Naive thymus-derived CD8-positive, alpha-beta T cell (primary cell): ENCODE measurements around the gene SERINC2. TPM values are rescaled to one million over a fixed set of nuclear protein-coding genes. Genes with fewer than 3 reads are reported as not detected.
"Not testable (repeated sequence)": the region's sequence is repeated elsewhere in the genome, so short reads cannot be mapped to it uniquely, and the experiment has no call there.

ENCODE experiments used
- ATAC-seq, 2 donors: fragments of 150-1000 bp; cut with Tn5 transposase in 1 of 2; sonication (Bioruptor Pico), chemical (Tn5 transposase) in 1 of 2; 1 replicate in 1 of 2; 2 replicates in 1 of 2; pipeline ENCODE4 v1.10.0; 2021; ENCODE audit warnings: mild to moderate bottlenecking in 2 of 2, moderate library complexity in 2 of 2
- POLR2A ChIA-PET: fragments of 350-600 bp; sonication (Branson Sonifier 250); formaldehyde crosslinking; loops from one replicate; lab custom pipeline; 2021; ENCODE audit warnings: antibody characterized with exemption; lab: Charles Lee
- DNase-seq, 10 donors: peaks; one replicate each; pipeline versions ENCODE4 v3.0.0 to v3.0.0-alpha.2; 2020 to 2022
- H3K27ac Mint-ChIP-seq, 10 donors: one replicate each; pipeline ENCODE4 v1.8.0; 2020 to 2022; ENCODE audit warnings: mild to moderate bottlenecking in 10 of 10, mixed read lengths in 10 of 10, moderate library complexity in 4 of 10, inconsistent platforms in 1 of 10
- H3K27me3 Mint-ChIP-seq, 5 donors: one replicate each; pipeline ENCODE4 v1.8.0; 2021 to 2022; ENCODE audit warnings: mixed read lengths in 5 of 5
- H3K36me3 Mint-ChIP-seq, 3 donors: one replicate each; pipeline ENCODE4 v1.8.0; 2020 to 2022; ENCODE audit warnings: mixed read lengths in 3 of 3, mild to moderate bottlenecking in 2 of 3, inconsistent platforms in 1 of 3
- H3K4me1 Mint-ChIP-seq, 4 donors: one replicate each; pipeline ENCODE4 v1.8.0; 2021 to 2022; ENCODE audit warnings: mixed read lengths in 4 of 4
- H3K4me3 Mint-ChIP-seq, 10 donors: one replicate each; pipeline ENCODE4 v1.8.0; 2020 to 2022; ENCODE audit warnings: mild to moderate bottlenecking in 10 of 10, mixed read lengths in 10 of 10, moderate library complexity in 6 of 10, inconsistent platforms in 1 of 10
- H3K9me3 Mint-ChIP-seq, 9 donors: one replicate each; pipeline ENCODE4 v1.8.0; 2020 to 2022; ENCODE audit warnings: mixed read lengths in 9 of 9, mild to moderate bottlenecking in 3 of 9, inconsistent platforms in 1 of 9, moderate library complexity in 1 of 9
- polyA plus RNA-seq, 3 donors: library from polyadenylated mRNA; unstranded; fragments of 300-500 nt; fragmentation: Illumina TruSeq; gene quantifications; one replicate each; pipeline ENCODE4 v1.2.3, GENCODE V29; 2021
- total RNA-seq, 8 experiments: library from RNA in 2 of 8; stranded (reverse) in 2 of 8; gene quantifications; one replicate each; pipeline ENCODE4 v1.2.3 and lab custom pipeline; 2021 to 2026

The SERINC2 gene
- total and polyA plus RNA-seq, 5 experiments from 2014 or later: not detected

- Mint-ChIP-seq H3K9me3 (no peaks in the 10 kb centered on the region), H3K27ac (peak overlapping the region in 2 of 10 donors; percentile 31 to 83), H3K4me1 (peaks cover 4 to 17% (median 7%) of the 10 kb centered on the region in 4 donors), H3K27me3 (peaks cover 9 to 40% (median 21%) of the 10 kb centered on the region in 5 donors), H3K4me3 (no peak overlapping the region), H3K36me3 (no peaks in the 10 kb centered on the region)
- POLR2A ChIA-PET: no interaction called here
- peak; percentile 59 to 68 for ATAC-seq
- peak; percentile 27 to 75 (median 53) for DNase-seq
Measured at GRCh38 chr1:31422505-31423319, 9.7 kb downstream of the SERINC2 start.

- Mint-ChIP-seq H3K27ac (peak overlapping the region in 1 of 10 donors; percentile 33), H3K36me3 (no peaks in the 10 kb centered on the region), H3K4me1 (peaks cover 4 to 17% (median 8%) of the 10 kb centered on the region in 4 donors), H3K27me3 (peaks cover 9 to 41% (median 26%) of the 10 kb centered on the region in 5 donors), H3K4me3 (peak overlapping the region in 1 of 10 donors; percentile 42), H3K9me3 (no peaks in the 10 kb centered on the region)
- ATAC-seq (peak; percentile 22 to 35), DNase-seq (peak in 1 of 10 donors; percentile 27)
- POLR2A ChIA-PET: no interaction called here
Measured at GRCh38 chr1:31423418-31423947, 10.5 kb downstream of the SERINC2 start.

- Mint-ChIP-seq H3K9me3 (no peaks in the 10 kb centered on the region), H3K36me3 (no peaks in the 10 kb centered on the region), H3K4me3 (no peak overlapping the region), H3K27ac (no peak overlapping the region), H3K4me1 (peaks cover 4 to 17% (median 8%) of the 10 kb centered on the region in 4 donors), H3K27me3 (peaks cover 9 to 44% (median 26%) of the 10 kb centered on the region in 5 donors)
- POLR2A ChIA-PET: no interaction called here
- no peak for DNase-seq
- no peak for ATAC-seq
Measured at GRCh38 chr1:31424568-31424967, 11.6 kb downstream of the SERINC2 start.

- Mint-ChIP-seq H3K9me3 (no peaks in the 10 kb centered on the region), H3K36me3 (no peaks in the 10 kb centered on the region), H3K27ac (no peak overlapping the region), H3K27me3 (peaks cover 9 to 44% (median 26%) of the 10 kb centered on the region in 5 donors), H3K4me1 (peaks cover 4 to 17% (median 8%) of the 10 kb centered on the region in 4 donors), H3K4me3 (no peak overlapping the region)
- ATAC-seq (no peak), DNase-seq (no peak)
- POLR2A ChIA-PET: no interaction called here
Measured at GRCh38 chr1:31425301-31426081, 12.5 kb downstream of the SERINC2 start.

GRCh38 chr1:31426249-31426922 lies 13.4 kb downstream of the SERINC2 start:
- H3K36me3 Mint-ChIP-seq: no peaks in the 10 kb centered on the region
- POLR2A ChIA-PET: no interaction called here
- DNase-seq: no peak
- peaks cover 4 to 17% (median 8%) of the 10 kb centered on the region in 4 donors for H3K4me1 Mint-ChIP-seq
- peaks cover 5 to 44% (median 26%) of the 10 kb centered on the region in 5 donors for H3K27me3 Mint-ChIP-seq
- H3K9me3 Mint-ChIP-seq: no peaks in the 10 kb centered on the region
- no peak for ATAC-seq
- H3K4me3 Mint-ChIP-seq: no peak overlapping the region
- H3K27ac Mint-ChIP-seq: no peak overlapping the region

- Mint-ChIP-seq H3K4me1 (peaks cover 4 to 17% (median 8%) of the 10 kb centered on the region in 4 donors), H3K27me3 (peaks cover 5 to 42% (median 26%) of the 10 kb centered on the region in 5 donors), H3K27ac (no peak overlapping the region), H3K4me3 (no peak overlapping the region), H3K9me3 (no peaks in the 10 kb centered on the region), H3K36me3 (no peaks in the 10 kb centered on the region)
- no peak for DNase-seq
- ATAC-seq: no peak
- POLR2A ChIA-PET: interaction anchor here (0.7 kb wide), 1 partner anchor 682 kb away, joined by 5 read pairs; no protein-coding TSS in a partner anchor
Measured at GRCh38 chr1:31427322-31427721, 14.3 kb downstream of the SERINC2 start.

- POLR2A ChIA-PET: no interaction called here
- no peaks in the 10 kb centered on the region for H3K9me3 Mint-ChIP-seq
- no peaks in the 10 kb centered on the region for H3K36me3 Mint-ChIP-seq
- no peak overlapping the region for H3K4me3 Mint-ChIP-seq
- ATAC-seq: no peak
- peaks cover 0 to 29% (median 17%) of the 10 kb centered on the region in 5 donors for H3K27me3 Mint-ChIP-seq
- H3K4me1 Mint-ChIP-seq: peaks cover 0 to 5% (median 3%) of the 10 kb centered on the region in 4 donors
- no peak for DNase-seq
- H3K27ac Mint-ChIP-seq: peak overlapping the region in 1 of 10 donors; percentile 45
Measured at GRCh38 chr1:31428436-31429221, 15.6 kb downstream of the SERINC2 start.

GRCh38 chr1:31429583-31429982 lies 16.6 kb downstream of the SERINC2 start:
- Mint-ChIP-seq H3K4me3 (no peak overlapping the region), H3K27me3 (peaks cover 0 to 23% (median 7%) of the 10 kb centered on the region in 5 donors), H3K27ac (no peak overlapping the region), H3K9me3 (no peaks in the 10 kb centered on the region), H3K4me1 (peaks cover 0 to 2% (median 0%) of the 10 kb centered on the region in 4 donors), H3K36me3 (no peaks in the 10 kb centered on the region)
- POLR2A ChIA-PET: no interaction called here
- DNase-seq: no peak
- ATAC-seq: no peak

- H3K27me3 Mint-ChIP-seq: peaks cover 0 to 14% (median 5%) of the 10 kb centered on the region in 5 donors
- H3K4me1 Mint-ChIP-seq, POLR2A ChIA-PET, ATAC-seq, H3K27ac Mint-ChIP-seq, H3K4me3 Mint-ChIP-seq, H3K9me3 Mint-ChIP-seq, DNase-seq, H3K36me3 Mint-ChIP-seq: not testable (repeated sequence)
Measured at GRCh38 chr1:31431351-31432257, 18.6 kb downstream of the SERINC2 start.

- POLR2A ChIA-PET: no interaction called here
- ATAC-seq (no peak), DNase-seq (no peak)
- Mint-ChIP-seq H3K36me3 (no peaks in the 10 kb centered on the region), H3K27me3 (peaks cover 0 to 10% (median 5%) of the 10 kb centered on the region in 5 donors), H3K27ac (no peak overlapping the region), H3K4me3 (no peak overlapping the region), H3K4me1 (peaks cover 0 to 3% (median 0%) of the 10 kb centered on the region in 4 donors), H3K9me3 (no peaks in the 10 kb centered on the region)
Measured at GRCh38 chr1:31432592-31433395, 19.8 kb downstream of the SERINC2 start.
